Measurements from ENCODE around the gene SNX8.
A peak's percentile ranks its signal among the peaks of the same experiment; 100 is the strongest.

Gene SNX8

DNA sequence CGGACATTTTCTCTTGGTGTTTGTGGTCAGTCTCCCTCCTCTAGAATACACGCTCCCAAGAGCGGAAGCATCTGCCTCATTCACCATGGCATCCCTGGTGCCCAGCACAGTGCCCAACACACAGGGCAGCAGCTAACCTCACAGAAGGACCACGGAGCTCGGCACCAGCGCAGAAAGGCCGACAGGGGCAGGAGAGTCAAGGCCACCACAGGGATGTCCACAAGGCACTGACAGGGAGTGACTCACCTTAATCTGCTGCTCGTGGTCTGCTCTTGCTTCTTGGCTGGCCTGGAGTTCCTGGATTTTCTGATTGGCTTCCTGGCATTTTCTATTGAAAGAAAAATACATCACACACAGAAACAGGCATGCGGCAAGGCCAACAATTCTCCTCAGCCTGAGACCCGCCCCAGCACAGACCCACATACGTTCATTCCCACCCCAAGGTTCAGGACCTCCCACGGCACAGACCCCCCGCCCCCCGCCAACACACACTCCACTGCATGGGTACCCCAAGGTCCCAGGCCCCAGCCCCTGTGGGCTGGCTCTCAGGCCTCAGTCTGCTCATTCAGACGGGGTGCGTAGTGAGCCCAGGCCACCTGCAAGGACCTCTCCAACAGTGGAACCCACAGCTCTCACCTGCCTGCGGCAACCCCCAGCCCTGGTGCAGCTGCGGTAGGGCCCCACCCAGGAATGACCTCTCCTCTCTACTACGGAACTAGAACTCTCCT is 96.4 kb downstream of the SNX8 start:
- DNase-seq (ENCODE audit: low spot score): no peak
- H3K27ac ChIP-seq: no peak overlapping the region
- ChIA-PET POLR2A (ENCODE audit: low non-redundant PET) (interaction anchor here (0.6 kb wide), 1 partner anchor 43 kb away, joined by 4 read pairs; no protein-coding TSS in a partner anchor), CTCF (no interaction called here)
- TF ChIP-seq, protein P1, sequence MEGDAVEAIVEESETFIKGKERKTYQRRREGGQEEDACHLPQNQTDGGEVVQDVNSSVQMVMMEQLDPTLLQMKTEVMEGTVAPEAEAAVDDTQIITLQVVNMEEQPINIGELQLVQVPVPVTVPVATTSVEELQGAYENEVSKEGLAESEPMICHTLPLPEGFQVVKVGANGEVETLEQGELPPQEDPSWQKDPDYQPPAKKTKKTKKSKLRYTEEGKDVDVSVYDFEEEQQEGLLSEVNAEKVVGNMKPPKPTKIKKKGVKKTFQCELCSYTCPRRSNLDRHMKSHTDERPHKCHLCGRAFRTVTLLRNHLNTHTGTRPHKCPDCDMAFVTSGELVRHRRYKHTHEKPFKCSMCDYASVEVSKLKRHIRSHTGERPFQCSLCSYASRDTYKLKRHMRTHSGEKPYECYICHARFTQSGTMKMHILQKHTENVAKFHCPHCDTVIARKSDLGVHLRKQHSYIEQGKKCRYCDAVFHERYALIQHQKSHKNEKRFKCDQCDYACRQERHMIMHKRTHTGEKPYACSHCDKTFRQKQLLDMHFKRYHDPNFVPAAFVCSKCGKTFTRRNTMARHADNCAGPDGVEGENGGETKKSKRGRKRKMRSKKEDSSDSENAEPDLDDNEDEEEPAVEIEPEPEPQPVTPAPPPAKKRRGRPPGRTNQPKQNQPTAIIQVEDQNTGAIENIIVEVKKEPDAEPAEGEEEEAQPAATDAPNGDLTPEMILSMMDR (conservative IDR thresholded peaks at IDR 0.05; ENCODE audit: low read depth): no peak

DNA sequence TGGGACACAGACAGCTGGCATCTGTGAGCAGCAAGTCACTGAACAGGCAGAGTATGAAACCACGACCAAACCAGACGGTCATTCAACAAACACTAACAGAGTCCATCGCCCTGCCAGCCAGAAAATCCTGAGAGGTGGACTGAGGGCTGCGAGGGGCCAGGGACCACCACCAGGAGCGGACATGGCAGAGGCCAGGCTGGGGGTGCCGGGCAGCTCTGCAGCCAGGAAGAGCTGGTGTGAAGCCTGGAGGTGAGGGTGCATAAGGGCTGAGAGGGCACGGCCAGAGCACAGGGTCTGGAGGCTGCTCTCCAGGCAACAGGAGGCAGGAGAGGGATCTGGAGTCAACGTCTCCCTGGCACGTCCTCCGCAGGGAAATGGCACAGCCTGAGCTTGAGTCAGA is 97.0 kb downstream of the SNX8 start:
- ChIA-PET POLR2A (ENCODE audit: low non-redundant PET) (interaction anchor here (0.5 to 0.6 kb wide), 2 partner anchors 16 to 42 kb away, joined by 3 to 4 read pairs; no protein-coding TSS in a partner anchor), CTCF (interaction anchor here (0.6 kb wide), 1 partner anchor 57 kb away, joined by 5 read pairs; no protein-coding TSS in a partner anchor)
- TF ChIP-seq, protein P1 (conservative IDR thresholded peaks at IDR 0.05; ENCODE audit: low read depth): no peak
- DNase-seq (ENCODE audit: low spot score): no peak
- peak overlapping the region; percentile 4; the same call in 1 of the 2 replicates for H3K27ac ChIP-seq

DNA sequence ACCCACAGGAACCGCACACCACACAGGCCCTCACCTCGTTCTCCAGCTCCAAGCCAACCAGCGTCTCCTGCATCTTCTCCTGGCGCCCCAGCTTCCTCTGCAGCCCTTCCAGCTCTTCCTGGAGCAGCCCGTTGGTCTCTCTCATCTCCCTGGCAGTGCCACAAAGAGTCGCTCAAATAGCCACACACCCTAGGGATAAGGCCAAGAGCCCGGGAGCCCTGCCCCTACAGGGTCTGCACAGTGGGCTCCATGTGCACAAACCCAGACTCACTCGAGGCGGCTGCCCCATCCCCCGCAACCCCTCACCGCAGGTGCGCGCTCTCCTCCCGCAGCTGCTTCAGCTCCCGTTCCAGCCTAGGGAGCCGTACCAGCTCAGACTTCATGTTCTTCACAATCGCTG is 98.4 kb downstream of the SNX8 start:
- TF ChIP-seq, protein P1 (conservative IDR thresholded peaks at IDR 0.05; ENCODE audit: low read depth): no peak
- H3K27ac ChIP-seq: peak overlapping the region; percentile 18; the same call in 1 of the 2 replicates
- ChIA-PET POLR2A (ENCODE audit: low non-redundant PET) (no interaction called here), CTCF (interaction anchor here (0.5 to 0.6 kb wide), 2 partner anchors 133 to 475 kb away, joined by 3 to 4 read pairs; no protein-coding TSS in a partner anchor)
- DNase-seq (ENCODE audit: low spot score): no peak

DNA sequence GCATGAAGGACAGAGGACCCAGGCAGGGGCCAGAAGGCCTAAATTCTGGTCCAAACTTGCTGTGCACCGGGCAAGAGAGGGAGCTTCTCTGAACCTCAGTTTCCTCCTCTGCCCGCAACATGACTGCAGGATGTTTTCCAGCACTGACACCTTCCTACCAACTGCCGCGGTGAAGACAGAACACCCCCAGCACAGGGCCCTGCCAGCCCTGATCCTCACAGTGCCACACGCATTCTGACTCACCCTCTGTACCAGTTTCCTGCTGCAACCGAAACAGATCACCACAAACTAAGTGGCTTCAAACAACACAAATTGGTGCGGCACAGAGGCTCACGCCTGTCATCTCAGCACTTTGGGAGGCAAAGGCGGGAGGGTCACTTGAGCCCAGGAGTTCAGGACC is 99.6 kb downstream of the SNX8 start:
- DNase-seq (ENCODE audit: low spot score): no peak
- ChIA-PET CTCF (no interaction called here), POLR2A (ENCODE audit: low non-redundant PET) (no interaction called here)
- peak overlapping the region; percentile 18 for H3K27ac ChIP-seq
- TF ChIP-seq, protein P1 (conservative IDR thresholded peaks at IDR 0.05; ENCODE audit: low read depth): no peak

DNA sequence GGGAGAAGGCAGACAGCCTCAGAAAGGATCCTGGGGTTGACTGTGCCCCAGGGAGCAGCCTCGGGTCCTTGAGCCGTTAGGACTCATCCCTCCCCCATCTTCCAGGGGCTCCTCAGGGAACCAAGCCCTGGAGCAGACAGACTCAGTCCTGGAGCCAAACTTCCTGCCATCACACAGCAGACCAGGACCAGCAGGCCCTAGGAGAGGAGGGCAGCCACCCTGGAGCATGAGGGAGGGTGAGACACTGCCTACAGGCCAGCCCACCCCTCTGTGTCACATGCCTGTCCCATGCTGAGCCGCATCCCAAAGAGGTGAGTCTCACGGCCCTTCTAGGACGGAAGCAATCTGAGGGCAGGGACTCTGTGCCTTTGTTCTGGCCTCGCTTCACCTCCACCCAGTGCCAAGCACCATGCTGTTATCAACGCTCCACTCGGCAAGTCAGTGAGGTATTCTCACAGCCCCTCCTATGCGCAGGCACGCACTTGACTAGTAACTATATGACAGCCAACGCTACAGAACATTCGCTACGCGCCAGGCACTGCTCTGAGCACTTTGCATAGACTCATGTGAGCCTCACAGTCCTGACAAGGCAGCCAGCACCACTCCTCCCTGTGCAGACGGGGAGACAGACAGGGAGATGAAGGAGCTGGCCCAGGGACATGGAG is 100.6 kb downstream of the SNX8 start:
- peak overlapping the region; percentile 18 for H3K27ac ChIP-seq
- CTCF ChIA-PET: no interaction called here
- TF ChIP-seq, protein P1 (conservative IDR thresholded peaks at IDR 0.05; ENCODE audit: low read depth): no peak
- DNase-seq (ENCODE audit: low spot score): no peak
- POLR2A ChIA-PET (ENCODE audit: low non-redundant PET): no interaction called here

DNA sequence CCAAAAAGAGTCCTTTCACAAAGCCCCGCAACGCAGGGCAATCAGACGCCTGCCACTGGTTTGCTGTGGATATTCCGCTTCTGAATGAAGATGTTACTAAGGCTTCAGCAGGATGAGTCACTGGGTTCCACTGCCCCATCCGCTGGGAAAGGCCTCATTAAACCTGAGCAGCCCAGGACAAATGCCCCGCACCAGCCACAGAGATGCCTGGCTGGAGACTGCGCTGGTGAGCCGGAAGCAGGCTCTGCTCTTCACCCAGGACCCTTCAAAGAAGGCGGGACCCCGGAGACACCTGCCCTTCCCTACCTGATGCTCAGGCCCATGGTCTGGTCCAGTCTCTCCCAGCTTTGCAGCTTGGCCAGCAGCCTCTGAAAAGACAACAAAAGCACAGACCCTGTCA is 101.3 kb downstream of the SNX8 start:
- peak overlapping the region; percentile 18 for H3K27ac ChIP-seq
- TF ChIP-seq, protein P1 (conservative IDR thresholded peaks at IDR 0.05; ENCODE audit: low read depth): no peak
- ChIA-PET POLR2A (ENCODE audit: low non-redundant PET) (no interaction called here), CTCF (no interaction called here)
- DNase-seq (ENCODE audit: low spot score): no peak

Data from RWPE1 (cell line).